A673 (cell line): ENCODE measurements around the gene ATL1.

Experiments used
- EZH2 ChIP-seq: fragments of 200-600 bp; sonication (generic); IDR thresholded peaks from 2 replicates; pipeline ENCODE4 v1.6.1; 2017; ENCODE audit warnings: borderline replicate concordance, low read depth, mild to moderate bottlenecking, mixed read lengths, antibody characterized with exemption, low read length; ENCODE audit not compliant: poor library complexity, severe bottlenecking
- TF ChIP-seq, protein P1 (sequence below): fragments of 300-800, 200-600 bp; sonication (generic); conservative IDR thresholded peaks from 2 replicates; pipeline ENCODE4 v1.5.1; 2017; ENCODE audit warnings: low read depth, mild to moderate bottlenecking, antibody characterized with exemption, low read length, moderate library complexity, mixed read lengths

DNA sequence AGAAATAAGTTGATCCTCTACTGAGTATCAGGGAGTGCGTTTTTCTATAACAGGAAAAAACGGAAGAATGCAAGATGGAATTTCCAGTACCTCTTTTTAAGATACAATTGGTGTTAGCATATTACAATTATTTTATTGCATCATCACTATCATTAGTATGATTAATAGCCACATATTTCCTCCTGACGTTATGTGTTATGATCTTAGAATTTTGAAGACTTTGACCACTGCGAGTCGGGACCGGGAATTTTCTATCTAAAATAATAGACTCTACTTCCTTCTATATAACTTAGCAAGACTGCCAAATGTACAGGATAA lies 108.8 kb downstream of the ATL1 start:
- no peak for TF ChIP-seq EZH2
- TF ChIP-seq, protein P1, sequence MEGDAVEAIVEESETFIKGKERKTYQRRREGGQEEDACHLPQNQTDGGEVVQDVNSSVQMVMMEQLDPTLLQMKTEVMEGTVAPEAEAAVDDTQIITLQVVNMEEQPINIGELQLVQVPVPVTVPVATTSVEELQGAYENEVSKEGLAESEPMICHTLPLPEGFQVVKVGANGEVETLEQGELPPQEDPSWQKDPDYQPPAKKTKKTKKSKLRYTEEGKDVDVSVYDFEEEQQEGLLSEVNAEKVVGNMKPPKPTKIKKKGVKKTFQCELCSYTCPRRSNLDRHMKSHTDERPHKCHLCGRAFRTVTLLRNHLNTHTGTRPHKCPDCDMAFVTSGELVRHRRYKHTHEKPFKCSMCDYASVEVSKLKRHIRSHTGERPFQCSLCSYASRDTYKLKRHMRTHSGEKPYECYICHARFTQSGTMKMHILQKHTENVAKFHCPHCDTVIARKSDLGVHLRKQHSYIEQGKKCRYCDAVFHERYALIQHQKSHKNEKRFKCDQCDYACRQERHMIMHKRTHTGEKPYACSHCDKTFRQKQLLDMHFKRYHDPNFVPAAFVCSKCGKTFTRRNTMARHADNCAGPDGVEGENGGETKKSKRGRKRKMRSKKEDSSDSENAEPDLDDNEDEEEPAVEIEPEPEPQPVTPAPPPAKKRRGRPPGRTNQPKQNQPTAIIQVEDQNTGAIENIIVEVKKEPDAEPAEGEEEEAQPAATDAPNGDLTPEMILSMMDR, result no peak
